Measurements from ENCODE around the gene FOXD3.

The FOXD3 gene

DNA sequence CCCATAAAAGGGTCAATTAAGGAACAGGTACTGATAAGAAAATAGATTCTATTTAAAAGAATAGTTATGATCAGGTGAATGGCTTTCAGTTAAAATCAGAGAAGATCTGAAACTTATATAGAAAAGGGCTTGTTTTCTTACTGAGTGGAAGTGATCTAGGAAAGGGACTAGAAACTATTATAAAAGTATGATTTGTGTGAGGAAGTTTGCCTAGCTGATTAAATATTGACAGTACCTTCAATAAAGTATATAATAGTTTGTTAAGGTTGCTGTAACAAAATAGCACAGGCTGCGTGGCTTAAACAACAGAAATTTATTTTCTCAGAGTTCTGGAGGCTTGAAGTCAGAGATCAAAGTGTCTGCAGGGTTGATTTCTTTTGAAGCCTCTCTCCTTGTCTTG, 39.7 kb downstream of the FOXD3 start:
- no peak for DNase-seq (ENCODE audit: low spot score)

- DNase-seq (ENCODE audit: low spot score): no peak
These were observed 40.2 kb downstream of the FOXD3 start for GRCh38 chr1:63362578-63362977.

DNA sequence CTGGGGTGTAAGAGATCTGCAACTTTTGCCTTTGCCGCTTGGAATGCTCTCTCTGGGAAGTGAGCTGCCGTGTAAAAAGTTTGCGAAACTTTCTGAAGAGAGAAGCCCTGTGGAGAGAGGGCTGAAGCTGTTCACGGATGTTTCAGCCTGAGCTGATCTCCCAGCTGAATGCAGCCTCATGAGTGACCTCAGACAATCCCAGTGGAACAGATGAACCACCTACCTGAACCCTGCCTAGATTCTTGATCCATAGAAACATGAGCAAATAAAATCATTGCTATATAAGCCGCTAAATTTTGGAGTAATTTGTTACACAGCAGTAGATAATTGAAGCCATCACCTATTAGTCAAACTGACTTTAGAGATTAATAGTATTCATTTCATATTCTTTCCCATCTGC, 40.6 kb downstream of the FOXD3 start:
- no peak for DNase-seq (ENCODE audit: low spot score)

DNA sequence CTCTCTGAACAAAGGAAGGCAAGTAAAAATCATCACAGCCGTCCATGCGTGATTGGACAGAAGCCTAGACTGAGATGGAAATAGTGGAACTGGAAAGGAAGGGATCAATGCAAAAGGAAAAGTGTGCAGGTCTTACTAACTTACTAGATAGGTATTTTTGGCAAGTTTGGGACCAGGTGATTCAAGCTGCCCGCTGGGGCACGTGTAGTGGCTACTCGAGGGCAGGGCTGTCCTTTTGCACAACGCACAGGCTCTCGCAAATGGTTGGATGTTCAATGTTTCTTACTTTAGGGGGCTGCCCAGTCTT, 44.5 kb downstream of the FOXD3 start:
- no peak for DNase-seq (ENCODE audit: low spot score)

- DNase-seq (ENCODE audit: low spot score): peak; percentile 98
These were observed 45.1 kb downstream of the FOXD3 start, which contains the start of gene ALG6 for GRCh38 chr1:63367215-63368103. Gene ALG6, plus strand, starts transcription at chr1:63367627. Its CDS starts 3,351 bp downstream, at chr1:63370978.

DNA sequence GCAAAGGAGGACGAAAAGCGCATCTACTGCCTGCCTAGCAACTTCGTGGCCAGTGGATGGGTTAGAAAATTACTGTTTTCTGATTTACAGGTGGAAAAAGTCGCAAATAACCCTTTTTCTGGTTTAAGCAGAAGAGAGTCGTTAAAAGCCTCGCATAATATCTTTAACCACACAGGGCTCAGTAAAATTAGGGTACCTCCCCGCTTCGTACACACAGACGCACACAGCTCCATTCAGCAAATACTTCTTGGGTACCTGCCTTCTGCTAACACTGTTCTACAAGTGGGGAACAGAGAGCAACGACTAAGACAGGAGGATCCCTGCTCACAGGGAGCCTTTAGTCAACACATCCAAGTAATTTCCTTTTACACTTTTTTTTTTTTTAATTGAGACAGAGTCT, 45.8 kb downstream of the FOXD3 start:
- no peak for DNase-seq (ENCODE audit: low spot score)

Data from ecto neural progenitor cell (in vitro differentiated cells).